GM21737 (cell line): ENCODE results near the gene PUS1.
"Not testable (repeated sequence)": the region's sequence is repeated elsewhere in the genome, so short reads cannot be mapped to it uniquely, and the experiment has no call there.

Source experiments
- ATAC-seq: cut with Tn5 transposase; IDR thresholded peaks from one replicate; pipeline ENCODE4 v1.9.1; 2021; ENCODE audit warnings: mild to moderate bottlenecking, moderate library complexity; ENCODE audit not compliant: unreplicated experiment

Gene PUS1

DNA sequence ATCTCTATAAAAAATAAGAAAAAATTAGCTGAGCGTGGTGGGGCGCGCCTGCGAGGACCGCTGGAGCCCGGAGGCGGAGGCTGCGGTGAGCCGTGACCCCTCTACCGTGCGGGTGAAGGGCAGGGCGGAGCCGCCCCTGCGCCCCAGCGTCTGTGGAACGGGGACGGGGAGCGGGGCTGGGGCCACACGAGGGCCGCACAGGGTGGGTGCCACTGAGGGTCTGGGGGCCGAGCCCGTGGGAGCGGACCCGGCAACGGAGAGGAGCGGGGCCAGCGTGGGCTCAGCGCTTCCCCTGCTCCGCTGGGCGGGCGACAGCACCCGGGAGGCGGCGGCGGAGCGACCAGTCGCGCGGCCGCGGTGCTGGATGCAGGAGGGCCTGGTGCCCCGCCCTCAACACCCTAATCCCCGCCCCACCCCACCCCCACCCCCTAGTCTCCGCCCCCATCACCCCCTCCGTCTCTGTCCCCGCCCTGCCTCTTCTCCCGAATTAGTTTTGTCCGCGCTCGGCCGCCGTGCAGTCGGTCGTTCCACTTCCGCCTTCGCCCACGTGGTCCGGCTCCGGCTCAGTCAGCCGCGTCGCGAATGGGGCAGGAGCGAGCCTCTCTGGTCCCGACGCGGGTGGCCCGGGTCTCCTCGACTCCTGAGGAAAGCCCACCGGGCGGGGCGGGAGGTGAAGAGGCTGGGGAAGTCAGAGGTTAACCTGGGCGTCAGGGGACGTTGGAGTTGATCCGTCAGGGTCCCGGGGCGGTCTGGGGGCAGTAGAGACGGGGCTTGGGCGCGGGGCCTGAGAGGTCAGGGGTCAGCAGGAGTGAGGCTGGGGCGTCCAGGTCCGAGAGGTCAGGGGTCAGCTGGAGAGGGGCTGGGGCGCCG, at the start of gene PUS1:
Gene PUS1, plus strand, starts transcription at position 566 of the 870 bp plus-strand sequence. CDS start 447 bp downstream, outside the sequence.
- ATAC-seq, result peak; percentile 61

DNA sequence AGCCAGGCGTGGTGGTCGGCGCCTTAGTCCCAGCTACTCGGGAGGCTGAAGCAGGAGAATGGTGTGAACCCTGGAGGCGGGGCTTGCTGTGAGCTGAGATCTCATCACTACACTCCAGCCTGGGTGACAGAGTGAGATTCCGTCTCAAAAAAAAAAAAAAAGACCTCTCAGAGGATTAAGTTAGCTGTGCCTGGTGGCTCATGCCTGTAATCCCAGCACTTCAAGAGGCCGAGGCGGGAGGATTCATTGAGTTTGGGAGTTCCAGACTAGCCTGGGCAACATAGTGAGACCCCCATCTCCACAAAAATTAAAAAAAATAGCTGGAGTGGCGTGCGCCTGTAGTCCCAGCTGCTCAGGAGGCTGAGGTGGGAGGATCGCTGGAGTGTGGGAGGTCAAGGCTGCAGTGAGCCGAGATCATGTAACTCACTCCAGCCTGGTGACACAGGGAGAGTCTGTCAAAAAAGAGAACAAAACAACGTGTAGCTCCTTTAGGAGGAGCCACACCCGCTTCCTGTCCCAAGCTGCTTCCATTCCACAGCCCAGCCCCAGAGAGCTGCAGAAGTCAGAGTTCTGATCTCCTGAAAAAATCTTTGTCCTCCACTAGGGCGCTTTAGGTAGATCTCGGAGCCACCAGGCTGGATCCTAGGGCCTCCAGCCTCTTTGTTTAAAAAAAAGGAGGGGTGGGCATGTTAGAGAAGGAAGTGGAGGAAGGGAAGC, 46.1 kb upstream of the PUS1 start:
- no peak for ATAC-seq

DNA sequence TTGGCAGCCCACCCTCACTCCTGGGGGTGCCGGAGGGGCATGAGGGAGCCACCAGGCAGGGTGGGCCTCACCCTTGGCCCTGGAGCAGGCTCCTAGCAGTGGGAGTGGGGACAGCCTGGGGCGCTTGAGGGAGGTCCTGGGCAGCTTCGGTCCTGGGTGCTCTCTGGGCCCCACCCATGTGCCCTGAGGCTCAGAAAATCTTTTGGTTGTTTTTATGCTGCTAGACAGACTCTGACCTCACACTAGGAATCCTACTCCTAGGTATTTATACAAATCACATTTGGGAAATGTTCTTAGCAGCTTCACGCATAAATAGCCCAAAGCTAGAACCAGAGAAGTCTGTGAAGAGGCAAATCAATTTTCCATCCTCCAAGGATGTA, 45.6 kb upstream of the PUS1 start:
- no peak for ATAC-seq

DNA sequence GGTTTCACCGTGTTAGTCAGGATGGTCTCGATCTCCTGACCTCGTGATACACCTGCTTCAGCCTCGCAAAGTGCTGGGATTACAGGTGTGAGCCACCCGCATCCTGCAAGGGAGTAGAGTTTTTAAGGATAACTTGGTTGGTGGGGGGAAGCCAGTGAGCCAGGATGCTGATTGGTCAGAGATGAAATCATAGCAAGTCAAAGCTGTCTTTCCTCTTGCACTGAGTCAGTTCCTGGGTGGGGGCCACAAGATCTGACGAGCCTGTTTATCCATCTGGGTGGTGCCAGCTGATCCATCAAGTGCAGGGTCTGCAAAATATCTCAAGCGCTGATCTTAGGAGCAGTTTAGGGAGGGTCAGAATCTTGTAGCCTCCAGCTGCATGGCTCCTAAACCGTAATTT, 44.0 kb upstream of the PUS1 start:
- ATAC-seq, result not testable (repeated sequence)

DNA sequence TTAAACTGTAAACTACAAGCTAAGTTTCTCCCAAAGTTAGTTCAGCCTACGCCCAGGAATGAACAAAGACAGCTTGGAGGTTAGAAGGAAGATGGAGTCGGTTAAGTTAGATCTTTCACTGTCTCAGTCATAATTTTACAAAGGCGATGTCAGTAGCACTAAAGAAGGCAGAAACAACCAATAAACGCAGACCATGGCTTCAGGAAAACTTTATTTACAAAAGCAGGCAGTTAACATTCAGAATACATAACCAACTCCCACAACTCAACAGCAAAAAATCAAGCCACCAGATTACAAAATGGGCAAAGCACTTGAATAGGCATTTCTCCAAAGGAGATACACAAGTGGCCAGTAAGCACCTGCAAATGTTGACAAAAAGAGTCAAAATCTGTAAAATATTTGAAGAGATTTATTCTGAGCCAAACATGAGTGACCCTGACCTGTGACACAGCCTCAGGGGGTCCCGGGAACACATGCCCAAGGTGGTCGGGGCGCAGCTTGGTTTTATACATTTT, 43.5 kb upstream of the PUS1 start:
- no peak for ATAC-seq

DNA sequence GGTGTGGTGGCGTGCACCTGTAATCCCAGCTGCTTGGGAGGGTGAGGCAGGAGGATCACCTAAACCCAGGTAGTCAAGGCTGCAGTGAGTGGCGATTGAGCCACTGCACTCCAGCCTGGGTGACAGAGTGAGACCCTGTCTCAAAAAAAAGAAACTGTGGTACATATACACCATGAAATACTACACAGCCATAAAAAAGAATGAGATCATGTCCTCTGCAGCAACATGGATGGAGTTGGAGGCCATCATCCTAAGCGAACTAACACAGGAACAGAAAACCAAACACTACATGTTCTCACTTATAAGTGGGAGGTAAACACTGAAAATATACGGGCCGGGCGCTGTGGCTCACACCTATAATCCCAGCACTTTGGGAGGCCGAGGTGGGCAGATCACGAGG, 37.4 kb upstream of the PUS1 start:
- ATAC-seq, result not testable (repeated sequence)

DNA sequence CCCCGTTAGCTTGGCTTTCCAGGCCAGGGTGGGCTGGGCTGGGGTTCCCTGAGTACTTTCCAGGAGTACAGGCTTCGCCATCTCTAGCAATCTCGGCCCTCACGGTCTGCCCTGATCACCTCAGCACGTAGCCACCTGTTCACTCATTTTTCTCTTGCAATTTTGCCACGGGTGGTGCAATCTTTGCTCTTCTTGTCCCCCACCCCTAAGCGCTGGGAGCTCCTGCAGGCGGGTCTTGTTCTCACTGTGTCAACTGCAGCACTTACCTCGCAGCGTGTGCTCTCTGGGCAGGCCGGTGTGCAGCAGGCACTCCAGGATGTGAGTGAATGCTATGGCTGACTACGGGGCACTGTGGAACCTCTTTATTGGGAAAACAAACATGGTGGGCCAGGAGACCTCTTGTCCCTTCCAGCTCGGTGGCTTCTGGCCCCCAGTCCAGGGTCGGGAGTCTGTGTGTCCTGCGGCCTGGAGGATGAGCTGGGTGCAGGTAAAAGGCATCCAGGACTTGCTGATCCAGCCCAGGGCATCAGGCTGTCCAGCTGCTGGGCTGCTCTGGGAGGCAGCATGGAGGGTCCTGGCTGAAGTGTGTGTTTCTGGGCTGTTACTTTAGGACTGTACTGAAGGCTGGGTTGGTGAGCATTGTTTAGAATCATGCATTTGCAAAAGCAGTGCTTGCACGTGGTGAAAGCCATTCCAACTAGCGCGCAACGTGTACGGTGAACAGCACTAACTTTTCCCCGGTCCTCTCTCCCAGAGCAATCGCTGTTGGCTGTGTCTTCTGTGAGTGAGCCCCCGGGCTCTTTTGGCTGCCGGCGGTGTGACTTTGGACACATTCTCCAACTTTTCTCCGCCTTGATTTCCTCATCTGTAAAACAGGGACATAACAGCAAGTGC, 36.1 kb upstream of the PUS1 start:
- no peak for ATAC-seq

DNA sequence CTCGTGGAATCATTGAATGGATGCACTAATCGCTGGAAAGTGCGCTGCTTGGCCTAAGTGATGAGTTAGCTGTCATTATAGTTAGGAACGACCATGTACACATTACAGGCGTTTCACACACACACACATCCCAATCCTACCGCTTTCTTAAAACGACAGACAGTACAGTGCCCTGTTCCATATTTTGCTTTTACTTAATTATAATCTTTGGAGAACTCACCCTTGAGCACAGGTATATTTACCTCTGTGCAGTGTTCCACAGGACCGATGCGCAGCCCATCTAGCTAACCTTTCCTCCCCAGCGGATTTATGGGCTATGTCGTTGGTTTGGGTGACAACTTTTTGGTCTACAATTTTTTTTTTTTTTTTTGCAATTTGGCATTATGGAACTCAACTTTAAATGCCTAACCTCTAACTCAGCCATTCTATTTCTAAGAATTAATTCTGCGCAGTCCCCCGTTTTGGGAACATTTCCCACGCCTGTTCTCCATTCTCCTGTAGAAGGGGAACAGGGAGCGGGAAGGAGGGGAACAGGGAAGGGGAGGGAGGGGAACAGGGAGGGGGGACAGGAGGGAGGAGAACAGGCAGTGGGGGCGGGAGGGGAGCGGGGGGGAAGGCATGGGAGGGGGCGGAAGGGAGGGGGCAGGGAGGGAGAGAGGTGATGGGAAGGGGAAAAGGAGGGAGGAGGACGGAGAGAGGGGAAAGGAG, 35.3 kb upstream of the PUS1 start:
- ATAC-seq, result no peak

DNA sequence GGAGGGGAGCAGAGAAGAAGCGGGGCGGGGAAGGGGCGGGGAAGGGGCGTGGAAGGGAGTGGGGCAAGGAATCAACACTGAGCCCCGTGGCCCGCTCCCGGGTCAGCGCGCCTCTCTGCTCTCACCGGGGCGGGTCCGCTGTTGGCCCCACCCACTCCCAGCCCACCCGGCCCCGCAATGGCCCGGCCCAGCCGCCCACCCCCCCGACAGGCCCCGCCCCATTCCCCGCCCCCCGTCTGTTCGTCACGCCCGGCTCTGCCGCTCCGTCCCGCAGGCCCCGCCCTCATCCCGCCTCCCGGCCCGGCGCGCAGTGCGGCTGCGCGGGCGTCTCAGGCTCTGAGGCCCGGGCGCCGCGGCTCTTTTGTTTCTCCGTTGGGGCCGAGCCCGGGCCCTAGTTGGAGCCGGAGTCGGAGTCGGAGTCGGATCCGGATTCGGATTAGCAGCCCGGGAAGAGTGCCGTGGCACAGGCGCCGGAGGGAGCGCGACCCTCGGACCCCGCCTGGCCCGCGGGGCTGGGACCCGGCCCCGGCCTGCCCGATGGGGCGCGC, 34.7 kb upstream of the PUS1 start, which contains the start of gene ULK1:
Gene ULK1, plus strand, starts transcription at position 310 of the 548 bp plus-strand sequence. CDS start 380 bp downstream, outside the sequence.
- ATAC-seq, result peak; percentile 77

DNA sequence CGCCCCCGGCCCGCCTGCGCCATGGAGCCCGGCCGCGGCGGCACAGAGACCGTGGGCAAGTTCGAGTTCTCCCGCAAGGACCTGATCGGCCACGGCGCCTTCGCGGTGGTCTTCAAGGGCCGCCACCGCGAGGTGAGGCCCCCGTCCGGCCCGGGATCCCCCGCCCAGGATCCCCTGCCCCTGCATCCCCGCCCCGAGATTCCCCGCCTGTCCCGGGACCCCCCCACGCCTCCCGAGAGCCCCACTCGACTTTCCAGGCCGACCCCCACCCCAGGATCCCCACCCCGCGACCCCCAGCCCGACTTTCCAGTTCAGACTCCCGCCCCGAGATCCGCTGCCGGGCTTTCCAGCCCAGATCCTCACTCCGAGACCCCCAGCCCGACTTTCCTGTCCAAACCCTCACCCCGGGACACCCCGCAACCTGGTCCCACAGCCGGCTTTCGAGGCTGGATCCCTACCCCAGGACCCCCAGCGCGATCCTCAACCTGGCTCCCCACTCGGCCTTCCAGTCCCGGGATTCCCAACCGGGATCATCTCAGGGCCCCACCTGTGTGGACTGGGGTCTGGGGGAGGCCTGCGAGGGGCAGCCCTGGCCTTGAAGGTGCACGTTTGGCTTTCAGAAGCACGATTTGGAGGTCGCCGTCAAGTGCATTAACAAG, 34.0 kb upstream of the PUS1 start:
- no peak for ATAC-seq

DNA sequence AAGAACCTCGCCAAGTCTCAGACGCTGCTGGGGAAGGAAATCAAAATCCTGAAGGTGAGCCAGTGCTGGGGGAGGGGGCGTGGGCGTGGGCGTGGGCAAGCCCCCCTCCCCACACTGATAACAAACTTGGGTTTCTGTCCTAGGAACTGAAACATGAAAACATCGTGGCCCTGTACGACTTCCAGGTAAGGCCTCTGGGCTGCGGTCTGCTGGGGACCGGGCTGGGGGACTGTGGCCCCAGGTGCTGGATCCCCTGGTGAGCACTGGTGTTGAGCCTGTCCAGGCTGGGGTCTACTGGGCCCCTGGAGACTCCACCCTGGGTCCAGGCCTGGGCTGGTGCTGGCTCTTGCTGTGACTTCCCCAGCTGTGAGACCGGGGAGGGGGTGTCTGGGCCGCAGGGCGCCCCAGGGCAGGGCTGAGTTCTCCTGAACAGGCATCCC, 33.4 kb upstream of the PUS1 start:
- ATAC-seq, result no peak

DNA sequence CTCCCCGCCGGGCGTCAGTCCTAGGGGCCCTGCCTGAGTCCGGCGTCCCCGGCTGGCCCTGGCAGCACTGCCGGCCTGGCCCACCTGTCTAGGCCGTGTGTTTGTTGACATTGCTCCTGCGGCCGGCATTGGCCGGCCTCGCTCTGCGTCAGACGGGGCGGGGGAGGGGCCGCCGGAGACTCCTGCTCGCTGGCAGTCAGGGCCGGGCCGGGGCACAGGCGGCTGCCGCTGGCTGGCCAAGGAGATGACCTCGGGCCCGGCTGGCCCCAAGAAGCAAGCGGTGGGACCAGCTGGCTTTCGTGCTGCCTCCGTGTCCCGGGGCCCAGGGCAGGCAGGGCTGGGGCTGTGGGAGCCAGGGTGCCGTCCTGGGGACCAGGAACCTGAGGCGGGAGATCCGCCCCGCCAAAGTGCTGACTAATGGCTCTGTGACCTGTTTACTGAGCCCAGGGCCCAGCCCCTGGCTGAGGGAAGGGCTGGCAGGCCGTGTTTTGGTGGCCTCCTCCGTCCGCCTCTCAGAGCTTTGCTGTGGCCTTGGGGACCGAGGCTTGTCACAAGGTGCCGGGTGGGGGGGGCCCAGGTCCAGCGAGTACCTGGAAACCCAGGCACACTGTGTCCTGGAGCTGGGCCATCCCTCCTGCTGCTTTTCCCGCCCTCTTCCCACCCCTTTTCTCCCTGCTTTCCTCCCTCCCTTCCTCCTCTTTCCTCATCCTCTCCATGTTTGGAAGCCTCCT, 32.8 kb upstream of the PUS1 start:
- peak; percentile 48 for ATAC-seq

DNA sequence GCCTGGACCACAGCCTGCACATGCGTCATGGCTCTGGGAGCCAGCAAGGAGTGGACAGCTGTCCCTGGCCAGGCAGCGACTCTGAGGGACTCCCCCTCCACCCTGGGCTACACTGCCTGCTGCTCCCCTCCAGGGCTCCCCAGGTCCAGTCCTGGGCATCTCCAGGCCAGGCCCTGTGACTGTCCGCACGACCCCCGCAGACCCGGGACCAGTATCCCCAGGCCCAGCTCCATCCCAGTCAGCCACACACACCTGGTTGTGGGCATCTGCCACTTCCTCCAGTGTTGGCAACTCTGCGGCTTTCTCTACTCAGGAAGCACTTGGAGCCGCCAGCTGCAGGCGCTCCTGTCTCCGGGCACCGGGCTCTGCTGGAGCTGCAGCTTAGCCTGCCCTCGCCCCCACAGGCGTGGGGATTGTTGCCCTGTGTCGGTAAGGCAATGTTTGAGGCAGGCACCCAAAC, 32.2 kb upstream of the PUS1 start:
- no peak for ATAC-seq

DNA sequence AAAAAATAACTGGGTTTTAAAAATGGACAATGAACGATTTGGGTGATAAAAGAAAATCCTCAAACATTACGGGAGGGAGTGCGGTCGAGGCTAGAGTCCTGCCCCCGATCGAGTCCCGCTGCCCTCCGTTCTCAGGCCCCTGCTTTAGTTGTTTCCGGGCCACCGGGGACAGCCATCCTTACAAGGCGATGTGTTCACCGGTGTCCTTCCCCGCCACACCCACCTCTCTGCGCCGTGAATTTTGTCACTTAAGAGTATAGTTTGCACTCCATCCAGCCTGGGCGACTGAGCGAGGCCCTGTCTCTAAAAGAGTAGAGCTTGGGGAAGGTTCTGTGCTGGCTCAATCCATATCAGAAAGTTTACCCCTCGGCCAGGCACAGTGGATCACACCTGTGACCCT, 31.8 kb upstream of the PUS1 start:
- ATAC-seq, result no peak

DNA sequence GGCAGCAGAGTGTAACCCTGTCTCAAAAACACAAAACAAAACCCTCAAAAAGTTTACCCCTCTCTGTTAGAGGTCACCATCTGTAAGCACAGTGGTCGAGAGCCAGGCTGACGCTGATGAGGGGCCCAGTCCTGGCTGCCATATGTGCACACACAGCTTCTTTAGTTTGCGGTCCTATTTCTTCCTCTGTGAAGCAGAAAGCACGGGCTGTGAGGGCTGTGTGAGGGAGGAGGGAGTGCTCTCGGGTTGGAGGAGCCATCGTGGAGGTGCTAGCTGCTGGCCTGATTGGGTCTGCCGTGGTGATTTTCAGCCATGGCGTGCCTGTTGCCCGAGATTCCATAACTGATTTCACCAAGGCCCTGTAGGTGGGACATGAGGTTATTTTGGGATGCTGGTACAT, 31.2 kb upstream of the PUS1 start:
- no peak for ATAC-seq

DNA sequence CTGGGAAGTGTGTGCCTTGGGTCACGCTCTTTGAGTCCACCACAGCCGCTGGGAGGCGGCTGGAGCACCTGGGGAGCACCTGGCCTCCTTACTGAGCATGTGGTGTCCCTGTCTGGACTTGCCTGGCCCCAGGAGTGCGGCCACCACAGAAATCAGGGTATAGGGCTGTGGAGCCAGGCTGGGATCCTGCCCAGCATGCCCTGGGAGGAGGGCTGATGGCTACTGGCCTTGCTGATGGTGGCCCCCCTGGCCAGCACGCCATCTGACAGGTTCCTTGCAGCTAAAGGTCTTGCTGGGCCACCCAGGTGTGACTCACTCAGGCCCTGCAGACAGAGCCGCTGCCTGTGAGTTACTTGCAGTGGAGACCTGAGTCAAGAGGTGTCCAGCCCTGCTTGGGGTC, 28.7 kb upstream of the PUS1 start:
- ATAC-seq, result no peak

DNA sequence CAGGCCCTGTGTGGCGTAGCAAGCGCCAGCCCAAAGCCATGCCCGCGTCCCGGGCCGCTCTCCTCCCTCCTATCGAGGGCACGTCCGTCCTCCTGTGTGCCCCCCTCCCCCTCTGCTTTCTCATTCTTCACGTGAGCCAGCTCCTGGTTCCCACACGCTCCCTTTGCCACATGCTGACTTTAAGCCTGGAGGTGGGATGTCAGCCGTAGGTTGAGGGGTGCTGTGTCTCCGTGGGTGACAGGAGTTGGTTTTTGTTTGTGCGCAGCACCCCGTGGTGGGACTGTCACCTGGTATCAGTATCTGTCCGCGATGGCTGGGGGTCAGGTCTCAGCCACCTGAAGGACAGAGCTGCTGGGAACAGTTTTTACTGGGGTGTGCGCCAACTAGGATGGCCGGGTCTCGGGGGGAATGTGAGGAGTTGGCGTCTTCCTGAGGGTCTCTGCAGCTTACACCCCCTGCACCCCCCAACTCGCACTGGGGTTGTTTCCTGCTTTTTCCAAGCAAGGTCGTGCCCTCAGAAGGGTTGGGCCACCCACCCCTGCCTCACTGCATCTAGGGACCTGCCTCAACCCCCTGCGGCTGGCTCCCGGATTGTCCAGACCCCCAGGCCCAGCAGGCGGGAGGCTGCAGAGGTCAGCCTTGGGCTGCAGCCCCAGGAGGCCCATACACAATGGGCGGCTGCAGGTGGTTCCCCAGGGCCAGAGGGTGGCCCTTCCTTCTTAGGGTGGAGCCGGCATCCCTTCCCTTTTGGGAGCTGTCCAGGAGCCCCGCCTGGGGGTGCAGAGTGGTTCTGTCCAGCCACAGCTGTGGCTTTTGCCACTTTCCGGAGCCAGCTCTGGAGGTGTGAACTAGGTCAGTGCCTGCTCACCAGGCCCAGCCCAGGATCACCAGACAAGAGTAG, 27.4 kb upstream of the PUS1 start:
- no peak for ATAC-seq
